ENCODE measurements around the gene CCDC197.

The CCDC197 gene

GRCh38 chr14:93981316-93982229, 15.5 kb upstream of the CCDC197 start:
- Histone ChIP-seq H3K79me2 (ENCODE audit: insufficient read depth, low read length) (no peaks in the 10 kb centered on the region), H4K20me1 (ENCODE audit: insufficient read depth, low read length, poor library complexity, severe bottlenecking) (no peaks in the 10 kb centered on the region), H3K4me3 (ENCODE audit: low read length, poor library complexity, severe bottlenecking) (no peak overlapping the region), H3K27me3 (ENCODE audit: insufficient read depth, low read length, poor library complexity, severe bottlenecking) (peaks cover 79% of the 10 kb centered on the region), H3K4me1 (ENCODE audit: insufficient read depth, low read length, poor library complexity, severe bottlenecking) (peaks cover 12% of the 10 kb centered on the region), H3K36me3 (ENCODE audit: insufficient read depth, low read length) (no peaks in the 10 kb centered on the region), H3K9me2 (replicated peaks; ENCODE audit: low read depth, low read length) (no peaks in the 10 kb centered on the region), H3K4me2 (ENCODE audit: low read depth, low read length, poor library complexity, severe bottlenecking) (no peak overlapping the region), H2AFZ (ENCODE audit: low read length) (no peak overlapping the region), H3K9me3 (ENCODE audit: insufficient read depth, low read depth, low read length) (no peaks in the 10 kb centered on the region), H3K9ac (ENCODE audit: low read depth, low read length, poor library complexity, severe bottlenecking) (no peak overlapping the region), H3F3A (ENCODE audit: low read depth) (no peaks in the 10 kb centered on the region)
- TF ChIP-seq EZH2phosphoT487 (IDR thresholded peaks at IDR 0.05; ENCODE audit: borderline replicate concordance) (no peak), CTCF (conservative IDR thresholded peaks at IDR 0.05; ENCODE audit: low read length) (no peak)

GRCh38 chr14:93982230-93983007, 14.7 kb upstream of the CCDC197 start:
- Histone ChIP-seq H3K9me2 (replicated peaks; ENCODE audit: low read depth, low read length) (no peaks in the 10 kb centered on the region), H3K9me3 (ENCODE audit: insufficient read depth, low read depth, low read length) (no peaks in the 10 kb centered on the region), H3K79me2 (ENCODE audit: insufficient read depth, low read length) (no peaks in the 10 kb centered on the region), H3K4me2 (ENCODE audit: low read depth, low read length, poor library complexity, severe bottlenecking) (no peak overlapping the region), H3K27me3 (ENCODE audit: insufficient read depth, low read length, poor library complexity, severe bottlenecking) (peaks cover 79% of the 10 kb centered on the region), H4K20me1 (ENCODE audit: insufficient read depth, low read length, poor library complexity, severe bottlenecking) (no peaks in the 10 kb centered on the region), H2AFZ (ENCODE audit: low read length) (no peak overlapping the region), H3F3A (ENCODE audit: low read depth) (no peaks in the 10 kb centered on the region), H3K9ac (ENCODE audit: low read depth, low read length, poor library complexity, severe bottlenecking) (no peak overlapping the region), H3K4me3 (ENCODE audit: low read length, poor library complexity, severe bottlenecking) (no peak overlapping the region), H3K36me3 (ENCODE audit: insufficient read depth, low read length) (no peaks in the 10 kb centered on the region), H3K4me1 (ENCODE audit: insufficient read depth, low read length, poor library complexity, severe bottlenecking) (peaks cover 10% of the 10 kb centered on the region)
- no peak for TF ChIP-seq EZH2phosphoT487 (IDR thresholded peaks at IDR 0.05; ENCODE audit: borderline replicate concordance)

- Histone ChIP-seq H3K27me3 (ENCODE audit: insufficient read depth, low read length, poor library complexity, severe bottlenecking) (peaks cover 78% of the 10 kb centered on the region), H3K36me3 (ENCODE audit: insufficient read depth, low read length) (no peaks in the 10 kb centered on the region), H3K4me3 (ENCODE audit: low read length, poor library complexity, severe bottlenecking) (no peak overlapping the region), H3F3A (ENCODE audit: low read depth) (no peaks in the 10 kb centered on the region), H3K4me1 (ENCODE audit: insufficient read depth, low read length, poor library complexity, severe bottlenecking) (no peaks in the 10 kb centered on the region), H4K20me1 (ENCODE audit: insufficient read depth, low read length, poor library complexity, severe bottlenecking) (no peaks in the 10 kb centered on the region), H3K9ac (ENCODE audit: low read depth, low read length, poor library complexity, severe bottlenecking) (no peak overlapping the region), H3K9me2 (replicated peaks; ENCODE audit: low read depth, low read length) (no peaks in the 10 kb centered on the region), H3K9me3 (ENCODE audit: insufficient read depth, low read depth, low read length) (no peaks in the 10 kb centered on the region), H3K4me2 (ENCODE audit: low read depth, low read length, poor library complexity, severe bottlenecking) (no peak overlapping the region), H3K79me2 (ENCODE audit: insufficient read depth, low read length) (no peaks in the 10 kb centered on the region), H2AFZ (ENCODE audit: low read length) (no peak overlapping the region)
- TF ChIP-seq EZH2phosphoT487 (IDR thresholded peaks at IDR 0.05; ENCODE audit: borderline replicate concordance) = no peak
- no peak for TF ChIP-seq CTCF (conservative IDR thresholded peaks at IDR 0.05; ENCODE audit: low read length)
These were observed 13.0 kb upstream of the CCDC197 start for GRCh38 chr14:93984070-93984469.

Measured in Loucy (cell line).